ENCODE measurements around the gene EMD. TPM values are rescaled to one million over a fixed set of nuclear protein-coding genes. Genes with fewer than 3 reads are reported as not detected.

EMD gene
- total and polyA plus RNA-seq, 7 donors: 61.1 to 101 (median 78.2) TPM

GRCh38 chrX:154349359-154349935, 29.6 kb upstream of the EMD start:
- 82 to 86% (median 83%) methylated on average over 11 to 19 of the region's 19 CpGs for WGBS, 3 donors
- no peaks in the 10 kb centered on the region for H3K27me3 ChIP-seq (ENCODE audit: insufficient read depth in 3 of 3, low read length in 2 of 3)
- H3K4me3 ChIP-seq: no peak overlapping the region
- no peak for TF ChIP-seq CTCF (IDR thresholded peaks at IDR 0.05)
- H3K4me1 ChIP-seq: no peaks in the 10 kb centered on the region
- H3K9me3 ChIP-seq: no peaks in the 10 kb centered on the region
- intact Hi-C loops (cut with DNase I): no loop called here
- peak; percentile 11 to 30 for DNase-seq
- no peak overlapping the region for H3K27ac ChIP-seq
- ATAC-seq: no peak
- peaks cover 0 to 34% of the 10 kb centered on the region in 2 donors for H3K36me3 ChIP-seq (ENCODE audit: insufficient read depth in 1 of 2, low read depth in 1 of 2)

GRCh38 chrX:154349979-154350378, 29.1 kb upstream of the EMD start:
- intact Hi-C loops (cut with DNase I): no loop called here
- peak in 1 of 2 donors; percentile 26 for DNase-seq
- H3K4me3 ChIP-seq: no peak overlapping the region
- TF ChIP-seq CTCF (IDR thresholded peaks at IDR 0.05): no peak
- H3K36me3 ChIP-seq (ENCODE audit: insufficient read depth in 1 of 2, low read depth in 1 of 2): peaks cover 0 to 39% of the 10 kb centered on the region in 2 donors
- H3K27me3 ChIP-seq (ENCODE audit: insufficient read depth in 3 of 3, low read length in 2 of 3): no peaks in the 10 kb centered on the region
- no peak for ATAC-seq
- WGBS, 3 donors: 84 to 88% (median 85%) methylated on average over 13 to 15 of the region's 15 CpGs
- no peaks in the 10 kb centered on the region for H3K4me1 ChIP-seq
- H3K9me3 ChIP-seq: no peaks in the 10 kb centered on the region
- H3K27ac ChIP-seq: no peak overlapping the region

DNA sequence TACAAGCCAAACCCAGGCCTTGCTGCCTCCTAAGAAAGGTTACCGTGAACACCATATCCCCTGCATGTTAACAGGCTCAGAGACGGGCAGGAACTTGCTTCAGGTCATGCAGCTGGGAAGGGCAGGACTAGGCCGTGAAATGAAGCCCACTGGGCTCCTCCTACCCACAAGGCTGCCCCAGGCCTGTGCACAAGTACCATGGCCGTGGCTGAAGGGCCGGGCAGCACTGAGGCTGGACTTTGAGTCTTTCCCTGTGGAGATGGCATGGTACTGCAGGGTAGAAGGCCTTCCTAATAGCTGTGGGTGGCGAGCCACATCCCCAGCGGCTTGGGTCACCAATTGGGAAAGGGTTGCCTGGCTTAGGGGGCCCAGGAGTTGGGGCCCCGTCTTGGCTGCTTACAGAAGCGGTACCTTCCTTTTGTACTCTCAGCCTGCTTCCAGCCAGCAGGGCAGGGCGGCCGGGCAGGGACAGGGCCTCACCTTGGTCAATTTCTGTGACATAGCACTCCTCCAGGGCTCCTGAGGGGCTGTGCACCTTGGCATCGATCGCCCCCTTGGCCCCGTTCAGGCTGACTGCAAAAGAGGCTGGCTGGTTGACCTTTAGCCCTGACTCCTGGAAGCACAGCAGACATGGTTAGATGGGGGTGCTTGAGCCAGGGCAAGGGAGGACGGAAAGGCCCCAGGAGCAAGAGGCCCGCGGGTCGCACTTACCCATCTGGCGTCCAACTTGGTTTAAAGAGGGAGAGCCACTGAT, 28.5 kb upstream of the EMD start:
- no peaks in the 10 kb centered on the region for H3K27me3 ChIP-seq (ENCODE audit: insufficient read depth in 3 of 3, low read length in 2 of 3)
- DNase-seq (peak; percentile 9 to 20), ATAC-seq (no peak)
- H3K4me3 ChIP-seq: no peak overlapping the region
- no peaks in the 10 kb centered on the region for H3K4me1 ChIP-seq
- H3K27ac ChIP-seq: no peak overlapping the region
- intact Hi-C loops (cut with DNase I): no loop called here
- no peak for TF ChIP-seq CTCF (IDR thresholded peaks at IDR 0.05)
- peaks cover 0 to 39% of the 10 kb centered on the region in 2 donors for H3K36me3 ChIP-seq (ENCODE audit: insufficient read depth in 1 of 2, low read depth in 1 of 2)
- H3K9me3 ChIP-seq: no peaks in the 10 kb centered on the region
- WGBS, 3 donors: 86 to 89% (median 89%) methylated on average over 15 to 19 of the region's 19 CpGs

- H3K36me3 ChIP-seq (ENCODE audit: insufficient read depth in 1 of 2, low read depth in 1 of 2): peaks cover 0 to 39% of the 10 kb centered on the region in 2 donors
- no peak for DNase-seq
- no peak overlapping the region for H3K4me3 ChIP-seq
- no peaks in the 10 kb centered on the region for H3K27me3 ChIP-seq (ENCODE audit: insufficient read depth in 3 of 3, low read length in 2 of 3)
- intact Hi-C loops (cut with DNase I): no loop called here
- no peaks in the 10 kb centered on the region for H3K4me1 ChIP-seq
- 80 to 87% (median 81%) methylated on average over 24 to 30 of the region's 30 CpGs for WGBS, 3 donors
- no peak for ATAC-seq
- no peaks in the 10 kb centered on the region for H3K9me3 ChIP-seq
- TF ChIP-seq CTCF (IDR thresholded peaks at IDR 0.05): no peak
- H3K27ac ChIP-seq: no peak overlapping the region
Measured at GRCh38 chrX:154351183-154352011, 27.7 kb upstream of the EMD start.
